Hematopoietic multipotent progenitor cell treated with erythropoietin and hydrocortisone succinate and interleukin-3 and kit ligand, for 8 days (in vitro differentiated cells): ENCODE results near the gene NAV3.

ENCODE experiments used
- DNase-seq: peaks from one replicate; pipeline ENCODE4 v3.0.0-alpha.2; 2015

The NAV3 gene, protein sequence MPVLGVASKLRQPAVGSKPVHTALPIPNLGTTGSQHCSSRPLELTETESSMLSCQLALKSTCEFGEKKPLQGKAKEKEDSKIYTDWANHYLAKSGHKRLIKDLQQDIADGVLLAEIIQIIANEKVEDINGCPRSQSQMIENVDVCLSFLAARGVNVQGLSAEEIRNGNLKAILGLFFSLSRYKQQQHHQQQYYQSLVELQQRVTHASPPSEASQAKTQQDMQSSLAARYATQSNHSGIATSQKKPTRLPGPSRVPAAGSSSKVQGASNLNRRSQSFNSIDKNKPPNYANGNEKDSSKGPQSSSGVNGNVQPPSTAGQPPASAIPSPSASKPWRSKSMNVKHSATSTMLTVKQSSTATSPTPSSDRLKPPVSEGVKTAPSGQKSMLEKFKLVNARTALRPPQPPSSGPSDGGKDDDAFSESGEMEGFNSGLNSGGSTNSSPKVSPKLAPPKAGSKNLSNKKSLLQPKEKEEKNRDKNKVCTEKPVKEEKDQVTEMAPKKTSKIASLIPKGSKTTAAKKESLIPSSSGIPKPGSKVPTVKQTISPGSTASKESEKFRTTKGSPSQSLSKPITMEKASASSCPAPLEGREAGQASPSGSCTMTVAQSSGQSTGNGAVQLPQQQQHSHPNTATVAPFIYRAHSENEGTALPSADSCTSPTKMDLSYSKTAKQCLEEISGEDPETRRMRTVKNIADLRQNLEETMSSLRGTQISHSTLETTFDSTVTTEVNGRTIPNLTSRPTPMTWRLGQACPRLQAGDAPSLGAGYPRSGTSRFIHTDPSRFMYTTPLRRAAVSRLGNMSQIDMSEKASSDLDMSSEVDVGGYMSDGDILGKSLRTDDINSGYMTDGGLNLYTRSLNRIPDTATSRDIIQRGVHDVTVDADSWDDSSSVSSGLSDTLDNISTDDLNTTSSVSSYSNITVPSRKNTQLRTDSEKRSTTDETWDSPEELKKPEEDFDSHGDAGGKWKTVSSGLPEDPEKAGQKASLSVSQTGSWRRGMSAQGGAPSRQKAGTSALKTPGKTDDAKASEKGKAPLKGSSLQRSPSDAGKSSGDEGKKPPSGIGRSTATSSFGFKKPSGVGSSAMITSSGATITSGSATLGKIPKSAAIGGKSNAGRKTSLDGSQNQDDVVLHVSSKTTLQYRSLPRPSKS (N-terminal part only)

DNA sequence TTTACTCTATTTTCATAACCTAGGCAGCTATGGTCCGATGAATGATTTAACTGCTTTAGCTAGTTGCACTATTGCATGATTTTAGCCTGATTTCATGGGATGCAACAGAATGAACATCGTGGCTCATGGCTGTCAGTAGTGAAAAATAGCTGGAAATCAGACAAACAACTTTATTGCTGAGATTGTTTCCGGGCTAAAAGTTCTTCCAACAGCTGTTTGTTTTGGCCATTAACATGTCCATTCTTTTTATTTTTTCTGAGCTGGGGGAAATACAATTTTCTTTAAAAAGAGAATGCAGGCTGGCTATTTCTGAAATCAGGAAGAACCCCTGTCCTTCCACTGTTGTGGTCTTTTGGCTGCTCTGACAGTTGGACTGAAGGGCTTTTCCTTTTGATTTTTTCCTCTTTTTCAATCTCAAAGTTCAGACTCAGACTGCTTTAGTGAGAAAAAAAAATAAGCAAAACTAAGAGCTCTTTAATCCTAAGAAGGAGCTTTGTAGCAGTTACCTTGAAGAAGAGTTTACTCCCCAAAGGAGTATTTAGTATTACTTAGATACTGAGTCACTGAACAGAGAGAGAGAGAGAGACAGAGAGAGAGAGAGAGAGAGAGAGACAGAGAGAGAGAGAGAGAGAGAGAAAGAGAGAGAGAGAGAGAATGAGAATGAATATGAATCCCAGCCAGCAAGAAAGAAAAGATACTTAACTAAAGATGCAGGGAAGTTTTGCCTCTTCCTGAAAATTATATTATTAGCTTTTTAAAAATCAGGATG is at the start of gene NAV3:
TSS of gene NAV3 (plus strand) at position 312 of the 769 bp plus-strand sequence. CDS start 568 bp downstream, outside the sequence.
- DNase-seq: no peak

GRCh38 chr12:77782034-77782433 is 48.7 kb upstream of the NAV3 start:
- no peak for DNase-seq

GRCh38 chr12:77782766-77783165 is 47.9 kb upstream of the NAV3 start:
- no peak for DNase-seq

DNA sequence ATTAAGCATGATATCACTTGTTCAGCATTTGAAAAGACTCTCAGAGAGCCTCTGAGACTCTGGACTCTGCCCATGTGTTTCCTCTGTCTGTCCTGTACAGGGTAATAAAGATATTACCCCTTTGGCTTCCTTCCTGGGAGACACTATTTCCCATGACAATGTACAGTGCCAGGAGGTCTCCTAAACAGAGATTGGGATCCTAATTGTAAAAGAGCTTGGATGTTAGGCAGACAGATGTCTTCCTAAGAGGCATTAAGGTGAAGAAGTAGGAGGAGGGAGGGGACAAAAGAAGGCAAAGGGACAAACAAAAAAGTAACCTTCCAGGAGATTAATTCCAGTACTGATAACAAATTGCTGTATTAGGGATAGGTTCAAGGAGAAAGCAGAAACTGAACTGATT is 45.5 kb upstream of the NAV3 start:
- DNase-seq: no peak

GRCh38 chr12:77786675-77787074 is 44.0 kb upstream of the NAV3 start:
- DNase-seq: no peak

- no peak for DNase-seq
Measured at GRCh38 chr12:77788231-77789168, 42.2 kb upstream of the NAV3 start.

DNA sequence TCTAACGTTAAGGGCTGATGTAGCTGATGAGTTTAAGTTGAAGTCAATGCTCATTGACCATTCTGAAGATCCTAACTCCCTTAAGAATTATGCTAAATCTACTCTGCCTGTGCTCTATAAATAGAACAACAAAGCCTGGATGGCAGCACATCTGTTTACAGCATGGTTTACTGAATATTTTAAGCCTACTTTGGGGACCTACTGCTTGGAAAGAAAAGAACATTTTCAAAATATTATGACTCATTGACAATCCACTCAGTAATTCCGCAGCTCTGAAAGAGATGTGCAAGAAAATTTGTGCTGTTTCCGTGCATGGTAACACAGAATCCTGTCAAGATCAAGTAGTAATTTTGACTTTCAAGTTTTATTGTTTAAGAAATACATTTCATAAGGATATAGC is 35.0 kb upstream of the NAV3 start:
- no peak for DNase-seq

DNA sequence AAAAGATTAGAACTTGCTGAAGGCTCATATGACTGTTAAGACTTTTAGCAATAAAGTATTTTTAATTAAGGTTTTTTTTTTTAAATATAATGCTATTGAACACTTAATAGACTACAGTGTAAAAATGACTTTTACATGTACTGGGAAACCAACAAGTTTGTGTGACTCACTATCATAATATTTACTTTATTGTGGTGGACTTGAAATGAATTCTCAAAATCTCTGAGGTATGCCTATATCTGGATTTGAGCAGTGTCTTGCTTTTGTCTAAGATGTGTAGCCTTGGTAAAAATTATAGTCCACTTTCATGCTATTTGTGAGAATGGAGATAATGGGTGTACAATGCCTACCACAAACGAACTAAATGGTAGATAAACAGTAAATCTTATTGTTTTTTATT is 33.9 kb upstream of the NAV3 start:
- DNase-seq: no peak

DNA sequence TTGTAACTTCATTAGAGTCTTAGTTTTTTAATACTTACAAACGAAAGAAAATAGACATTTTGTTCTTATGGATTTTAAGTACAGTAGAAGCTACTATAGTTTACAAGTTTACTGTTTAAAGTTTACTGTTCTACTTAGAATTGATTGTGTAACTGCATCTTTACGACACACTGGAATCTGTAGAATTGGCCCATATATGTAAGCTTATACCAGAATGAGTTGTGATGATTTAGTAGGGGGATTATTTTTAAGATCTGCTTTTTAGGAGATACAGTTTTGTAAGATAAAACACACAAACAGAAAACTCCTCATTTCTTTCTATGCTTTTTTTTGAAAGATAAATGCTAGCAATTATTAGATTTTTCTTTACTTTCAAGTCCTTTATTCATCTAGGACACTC is 30.2 kb upstream of the NAV3 start:
- DNase-seq: no peak

DNA sequence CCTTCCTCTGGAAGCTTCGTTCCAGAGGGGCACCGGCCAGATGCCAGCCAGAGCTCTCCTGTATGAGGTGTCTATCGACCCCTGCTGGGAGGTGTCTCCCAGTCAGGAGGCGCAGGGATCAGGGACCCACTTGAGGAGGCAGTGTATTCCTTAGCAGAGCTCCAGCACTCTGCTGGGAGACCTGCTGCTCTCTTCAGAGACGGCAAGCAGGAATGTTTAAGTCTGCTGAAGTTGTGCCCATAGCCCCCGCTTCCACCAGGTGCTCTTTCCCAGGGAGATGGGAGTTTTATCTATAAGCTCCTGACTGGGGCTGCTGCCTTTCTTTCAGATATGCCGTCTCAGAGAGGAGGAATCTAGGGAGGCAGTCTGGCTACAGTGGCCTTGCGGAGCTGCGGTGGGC is 22.2 kb upstream of the NAV3 start:
- DNase-seq: no peak

DNA sequence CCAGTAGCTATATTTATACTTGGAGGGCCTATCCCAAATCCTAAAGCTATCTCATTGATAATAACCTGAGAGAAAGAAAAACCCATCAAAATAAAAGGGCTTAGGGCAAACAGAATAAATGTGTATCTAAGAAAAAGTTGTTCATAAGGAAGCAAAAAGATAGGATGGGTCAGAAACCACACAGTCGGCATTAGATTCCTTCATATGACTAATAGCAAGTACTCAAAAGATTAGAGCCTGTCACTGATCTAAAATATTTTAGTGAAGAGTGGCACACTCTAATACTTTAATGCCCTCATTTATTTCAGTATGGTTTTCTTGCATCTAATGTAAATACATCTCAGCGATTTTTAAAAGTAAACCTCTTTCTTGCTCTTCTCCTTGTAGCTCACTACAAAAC is 17.1 kb upstream of the NAV3 start:
- DNase-seq: no peak

GRCh38 chr12:77814386-77814785 is 16.3 kb upstream of the NAV3 start:
- DNase-seq: no peak

DNA sequence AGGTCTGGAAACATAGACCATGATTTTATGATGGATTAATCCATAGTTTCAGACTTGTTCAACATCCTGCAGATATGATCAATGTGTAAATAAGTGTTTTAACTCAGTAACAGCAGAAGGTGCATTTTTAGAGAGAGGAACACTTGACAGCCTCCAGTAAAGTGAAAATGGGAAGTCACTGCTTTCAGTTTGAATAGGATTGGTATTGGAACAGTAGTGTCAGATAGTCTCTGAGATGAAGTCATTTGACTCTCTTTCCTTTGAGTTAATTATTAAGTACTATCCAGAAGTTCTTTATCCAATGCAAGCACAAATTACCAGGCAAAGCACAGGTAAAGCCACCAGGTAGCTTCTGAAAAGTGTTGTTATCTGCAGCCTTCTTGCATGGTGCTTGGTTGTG is 14.5 kb upstream of the NAV3 start:
- no peak for DNase-seq

GRCh38 chr12:77817276-77817675 is 13.4 kb upstream of the NAV3 start:
- no peak for DNase-seq

DNA sequence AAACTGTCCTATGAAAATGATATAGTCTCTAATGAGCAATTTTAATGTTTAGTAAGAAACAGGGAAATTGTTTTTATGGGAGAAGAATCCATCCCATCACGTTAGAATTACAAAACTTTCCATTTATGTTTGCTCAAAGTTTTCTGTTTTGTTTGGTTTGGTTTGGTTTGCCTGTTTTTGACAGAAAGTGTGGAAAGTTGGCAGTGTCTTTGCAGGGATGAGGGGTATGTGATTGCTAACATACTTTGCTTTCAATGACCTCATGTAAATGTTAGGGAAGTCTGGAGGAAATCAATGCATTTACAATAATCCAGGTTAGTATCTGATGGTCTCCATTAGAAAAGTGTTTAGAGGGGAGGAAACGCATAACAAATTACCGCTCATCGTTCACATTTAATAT is 12.3 kb upstream of the NAV3 start:
- DNase-seq: no peak

- DNase-seq: no peak
Measured at GRCh38 chr12:77821699-77822203, 8.9 kb upstream of the NAV3 start.

DNA sequence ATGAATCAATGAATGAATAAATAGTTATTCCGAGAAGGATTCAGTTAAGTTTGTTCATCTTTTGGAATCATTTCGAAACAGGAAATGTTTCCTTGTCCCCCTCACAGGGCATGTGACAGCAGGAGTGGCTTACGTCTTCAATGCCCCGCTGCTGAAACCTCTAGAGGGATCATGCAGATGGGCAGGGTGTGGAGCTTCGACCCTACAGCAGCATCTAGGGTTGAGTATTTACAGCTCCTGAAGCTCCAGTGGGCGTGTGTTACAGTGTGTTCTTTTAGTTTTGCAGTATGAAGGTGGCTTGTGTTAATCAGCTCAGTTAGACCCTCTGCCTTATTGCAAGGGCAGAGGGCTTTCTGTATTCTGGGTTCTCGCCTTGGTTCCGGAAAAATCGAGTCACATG is 2.6 kb downstream of the NAV3 start:
- no peak for DNase-seq

DNA sequence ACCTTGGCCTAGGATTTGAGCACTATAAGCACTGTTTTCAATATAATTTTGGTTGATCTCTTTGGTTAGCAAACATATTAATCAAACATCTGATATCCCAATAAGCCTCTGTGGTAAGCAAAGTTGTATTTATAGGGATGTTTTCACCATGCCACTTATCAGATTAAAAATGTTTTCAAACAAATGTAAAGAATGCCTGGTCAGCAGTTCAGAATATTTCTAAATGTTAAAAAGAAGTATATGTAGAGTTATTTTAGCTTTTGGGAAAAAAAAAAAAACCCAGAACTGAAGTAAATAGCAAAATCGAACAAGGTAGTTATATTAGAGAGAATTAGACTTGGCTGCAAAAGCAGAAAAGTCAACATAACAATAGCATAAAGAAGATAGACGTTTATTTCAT is 3.9 kb downstream of the NAV3 start:
- no peak for DNase-seq

- no peak for DNase-seq
Measured at GRCh38 chr12:77835969-77836368, 5.3 kb downstream of the NAV3 start.

- DNase-seq: no peak
Measured at GRCh38 chr12:77837876-77838291, 7.2 kb downstream of the NAV3 start.

DNA sequence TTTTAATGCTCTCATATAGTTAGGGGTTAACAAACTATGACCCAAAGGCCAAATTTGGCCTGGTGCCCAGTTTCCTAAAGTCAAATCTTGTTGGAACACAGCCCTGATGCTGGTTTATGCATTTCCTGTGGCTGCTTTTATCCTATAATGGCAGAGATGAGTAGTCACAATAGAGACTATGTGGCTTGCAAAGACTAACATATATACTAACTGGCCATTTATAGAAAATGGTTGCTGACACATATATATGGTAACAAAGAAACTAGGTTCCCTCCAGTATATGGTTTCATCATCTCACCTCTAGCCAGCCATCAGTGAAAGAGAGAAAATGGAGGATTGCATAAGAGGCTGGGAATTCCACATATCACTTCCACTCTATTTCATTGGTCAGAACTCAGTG is 10.8 kb downstream of the NAV3 start:
- no peak for DNase-seq
